NCI-H748 (cell line): ENCODE data around the gene AFAP1.

Experiments
- DNase-seq: peaks from one replicate; lab custom pipeline; 2025; ENCODE audit not compliant: unreplicated experiment; lab: John Stamatoyannopoulos, UW

AFAP1 gene

DNA sequence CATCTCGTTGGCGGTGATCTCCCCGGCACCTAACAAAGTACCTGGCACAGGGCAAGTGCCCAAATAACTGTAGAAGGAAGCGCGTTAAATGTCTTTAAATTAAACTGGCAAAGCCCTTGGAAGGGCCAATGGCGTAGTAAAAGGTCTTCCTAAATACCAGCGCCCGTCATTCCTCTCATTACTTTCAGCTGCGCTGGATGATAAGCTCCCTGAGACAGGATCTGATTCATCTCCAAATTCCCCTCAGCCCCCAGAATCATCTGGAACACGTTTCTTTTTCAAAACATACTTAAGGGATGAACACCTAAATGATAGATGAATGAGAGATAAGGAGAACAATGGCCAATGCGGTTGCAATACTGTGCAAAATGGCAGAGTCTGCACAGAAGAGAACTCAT lies 95.1 kb downstream of the AFAP1 start:
- no peak for DNase-seq

DNA sequence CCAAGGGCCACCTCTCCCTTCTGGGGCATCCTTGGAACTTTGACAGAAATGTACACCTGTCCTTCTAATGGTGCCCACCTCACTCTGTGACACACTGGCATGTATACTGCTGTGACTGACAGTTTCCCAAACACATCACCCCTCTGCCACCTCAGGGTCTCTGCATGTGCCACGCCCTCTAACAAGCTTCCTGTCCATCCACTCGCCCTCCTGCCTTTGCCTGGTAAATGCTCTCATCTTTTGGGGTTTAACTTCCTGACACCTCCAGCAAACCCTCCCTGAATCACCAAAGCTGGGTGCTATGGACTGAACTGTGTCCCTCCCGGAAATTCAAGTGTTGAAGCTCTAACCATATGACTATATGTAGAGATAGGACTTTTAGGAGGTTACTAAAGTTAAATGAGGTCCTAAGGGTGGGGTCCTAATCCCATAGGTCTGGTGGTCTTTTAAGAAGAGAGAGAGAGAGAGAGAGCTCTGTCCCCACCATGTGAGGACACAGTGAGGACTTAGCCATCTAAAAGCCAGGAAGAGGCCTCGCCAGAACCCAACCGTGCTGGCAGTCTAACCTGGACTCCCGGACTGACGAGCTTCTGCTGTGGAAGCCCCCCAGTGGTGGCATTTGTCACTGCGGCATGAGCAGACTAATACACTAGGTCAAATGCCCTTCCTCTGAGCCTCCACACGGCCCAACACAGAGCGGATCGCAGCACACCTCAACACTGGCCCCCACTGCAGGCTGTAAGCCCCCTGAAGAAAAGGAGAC lies 95.6 kb downstream of the AFAP1 start:
- peak; percentile 53 for DNase-seq

DNA sequence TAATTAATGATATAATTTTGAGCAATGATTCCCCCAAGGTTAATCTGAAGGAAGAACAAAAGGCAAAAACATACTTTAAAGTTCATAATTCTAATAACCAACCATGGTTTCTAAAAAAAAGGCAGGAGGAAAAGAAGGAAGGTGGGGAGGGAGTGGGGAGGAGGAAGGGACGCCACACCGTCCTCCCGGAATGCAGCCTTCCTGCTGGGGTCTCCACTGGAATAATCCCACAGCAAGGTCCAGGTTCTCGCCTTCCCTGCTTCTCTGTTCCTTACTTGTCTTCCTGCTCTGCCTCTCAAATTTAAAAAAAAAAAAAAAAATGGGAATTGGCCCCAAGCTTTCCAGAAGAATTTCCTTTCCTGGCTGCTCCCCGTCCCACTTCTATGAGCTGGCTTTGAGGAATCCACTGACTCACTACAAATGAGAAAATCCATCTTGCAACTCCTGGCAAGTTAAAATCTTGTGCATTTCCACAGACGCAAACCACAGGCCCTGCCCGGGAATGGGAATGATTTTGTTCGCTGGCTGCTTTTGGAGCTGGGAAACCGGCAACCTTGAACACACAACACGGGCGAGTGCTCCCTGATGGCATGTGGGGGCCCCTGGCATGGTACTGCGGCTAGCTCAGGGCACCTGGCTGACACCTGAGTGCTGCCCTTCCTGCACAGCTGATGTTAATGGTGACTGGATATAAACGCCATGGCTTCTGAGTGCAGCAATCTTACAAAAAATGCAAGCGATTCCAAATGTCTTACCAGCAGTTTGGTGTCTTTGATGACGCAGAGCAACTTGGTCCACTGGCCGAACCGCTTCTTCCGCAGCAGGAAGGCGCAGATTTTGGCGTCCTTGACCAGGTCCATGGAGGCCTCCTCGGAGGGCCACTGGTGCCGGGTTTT lies 97.0 kb downstream of the AFAP1 start:
- DNase-seq: no peak

DNA sequence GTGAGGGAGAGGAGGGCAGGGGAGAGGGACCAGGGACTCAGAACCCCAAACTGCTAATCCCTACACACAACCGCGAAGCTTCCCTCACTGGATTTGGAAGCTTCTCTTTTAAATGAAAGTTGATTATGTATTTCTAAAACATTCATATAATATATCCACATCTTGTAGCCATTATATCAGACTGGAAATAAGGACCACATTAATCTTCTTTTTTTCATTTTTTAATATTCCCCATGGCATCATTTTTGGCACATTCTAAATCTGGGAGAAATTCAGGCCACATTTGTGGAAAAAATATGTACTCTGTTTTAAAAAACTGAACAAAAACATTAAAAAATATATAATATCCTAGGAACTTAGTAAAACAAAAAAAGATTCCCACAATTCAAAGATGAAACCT lies 97.8 kb downstream of the AFAP1 start:
- no peak for DNase-seq

DNA sequence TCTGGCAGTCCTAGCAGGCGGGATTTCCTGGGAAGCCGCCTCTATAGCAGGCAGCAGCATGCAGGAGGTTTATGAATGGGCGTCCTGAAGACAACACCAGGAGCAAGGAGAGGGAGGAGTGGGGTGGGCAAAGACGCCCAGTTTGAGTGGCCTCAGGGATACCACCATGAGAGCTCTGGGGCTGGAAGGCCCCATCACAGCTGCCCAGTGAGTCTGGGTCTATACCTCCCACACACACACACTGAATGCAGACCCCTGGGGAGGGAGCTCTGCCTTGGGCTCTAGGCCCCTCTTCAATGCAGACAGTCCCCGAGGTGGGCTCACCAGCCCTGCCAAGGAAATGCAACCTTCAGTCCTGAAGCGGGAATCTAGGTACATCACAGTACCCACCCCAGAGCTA lies 98.6 kb downstream of the AFAP1 start:
- DNase-seq: no peak

DNA sequence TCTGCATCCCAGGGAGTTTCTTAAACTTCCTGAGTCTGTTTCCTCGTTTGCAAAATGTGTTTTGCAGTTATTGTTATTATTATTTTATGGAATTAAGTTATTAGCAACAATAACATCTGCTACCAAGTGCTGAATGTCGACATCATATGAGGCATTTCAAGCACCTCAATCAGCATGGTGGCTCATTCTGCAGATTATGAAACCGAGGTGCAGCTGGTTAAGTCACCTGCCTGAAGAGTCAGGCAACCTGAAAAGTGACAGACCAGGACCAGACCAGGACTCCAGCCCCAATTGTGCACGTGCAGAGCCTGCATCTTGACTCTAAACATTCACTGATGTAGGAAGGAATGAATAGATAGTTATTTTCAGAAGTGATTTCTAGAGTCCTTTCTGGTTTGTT lies 99.8 kb downstream of the AFAP1 start:
- no peak for DNase-seq

DNA sequence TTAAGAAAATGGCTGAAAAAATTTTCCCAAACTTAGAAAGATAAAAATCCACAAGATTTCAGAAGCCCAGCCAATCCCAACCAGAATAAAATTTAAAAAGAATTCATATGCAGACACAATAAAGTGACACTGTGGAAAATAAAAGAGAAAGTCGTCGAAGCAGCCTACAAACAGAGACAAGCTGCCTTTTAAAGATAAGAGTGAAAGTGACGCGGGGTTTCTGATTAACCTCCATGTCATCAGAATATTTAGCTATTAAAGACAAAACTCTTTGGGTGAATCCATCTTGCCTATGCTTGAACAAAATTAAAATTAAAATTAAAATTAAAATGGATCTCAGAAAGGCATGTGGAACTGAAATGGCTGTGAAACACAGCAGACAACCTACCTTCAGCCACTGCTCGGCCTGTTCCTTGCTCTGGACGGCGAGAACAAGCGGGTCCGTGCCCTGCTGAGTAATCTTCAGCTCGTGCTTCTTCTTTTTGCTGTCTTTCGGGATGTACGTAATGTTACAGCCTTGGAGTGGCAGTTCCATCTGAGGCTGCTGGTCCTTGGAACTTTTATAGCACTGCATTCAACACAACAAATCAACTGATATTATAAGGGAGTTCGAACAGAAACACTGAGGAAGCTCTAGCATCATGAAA lies 101.4 kb downstream of the AFAP1 start:
- no peak for DNase-seq

DNA sequence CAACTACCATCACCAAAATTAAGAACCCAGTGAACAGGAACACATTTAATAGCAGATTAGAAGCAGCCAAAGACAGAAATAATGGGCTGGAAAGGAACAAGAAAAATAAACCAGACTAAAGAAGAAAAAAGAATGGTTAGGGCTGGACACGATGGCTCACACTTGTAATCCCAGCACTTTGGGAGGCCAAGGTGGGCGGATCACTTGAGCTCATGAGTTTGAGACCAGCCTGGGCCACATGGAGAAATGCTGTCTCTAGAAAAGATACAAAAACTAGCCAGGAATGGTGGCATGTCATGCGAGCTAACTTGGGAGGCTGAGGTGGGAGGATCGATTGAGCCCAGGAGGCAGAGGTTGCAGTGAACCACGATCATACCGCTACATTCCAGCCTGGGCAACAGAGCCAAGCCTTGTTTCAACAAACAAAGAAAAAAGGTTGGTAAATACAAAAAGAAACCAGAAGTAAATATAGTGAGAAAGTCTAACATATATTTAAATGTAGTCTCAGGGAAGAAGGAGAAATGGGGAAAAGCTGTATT lies 102.0 kb downstream of the AFAP1 start:
- DNase-seq: no peak

DNA sequence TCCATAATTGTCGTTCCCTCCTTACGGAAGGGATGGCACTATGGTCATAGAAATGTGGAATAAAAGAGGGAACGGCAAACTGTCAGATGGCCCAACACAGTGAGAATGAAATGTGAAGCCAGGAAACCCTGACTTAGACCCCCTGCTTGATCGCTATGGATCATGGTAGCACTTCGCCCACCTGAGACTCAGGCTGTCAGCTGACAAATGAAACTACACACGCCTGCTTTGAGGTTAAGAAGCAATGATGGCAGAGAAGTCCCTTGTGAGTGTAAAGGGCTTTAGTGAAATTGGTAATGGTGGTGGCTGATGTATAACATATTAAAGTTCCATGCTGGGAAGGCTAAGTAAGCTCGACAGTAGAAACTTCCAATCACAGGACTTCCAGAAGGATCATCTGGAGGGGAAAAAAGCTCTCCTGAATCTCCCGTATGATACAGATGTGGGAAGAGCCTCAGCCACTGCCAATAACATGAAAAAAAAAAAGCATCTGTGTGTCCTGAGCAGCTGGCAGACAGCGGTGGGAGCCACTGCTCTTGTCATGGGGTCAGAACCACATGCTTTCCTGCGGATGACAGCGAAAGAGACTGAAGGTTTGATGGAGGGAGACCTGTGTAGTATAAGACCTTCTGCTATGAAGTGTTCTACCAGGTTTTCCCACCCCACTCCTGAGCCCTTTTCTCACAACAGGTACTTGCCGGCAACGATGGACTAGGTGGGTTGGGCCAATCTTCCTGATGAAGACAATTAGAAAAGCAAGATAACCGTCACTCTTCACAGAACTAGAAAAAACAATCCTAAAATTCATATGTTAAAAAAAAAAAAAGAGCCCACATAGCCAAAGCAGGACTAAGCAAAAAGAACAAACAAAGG lies 107.6 kb downstream of the AFAP1 start:
- peak; percentile 14 for DNase-seq

DNA sequence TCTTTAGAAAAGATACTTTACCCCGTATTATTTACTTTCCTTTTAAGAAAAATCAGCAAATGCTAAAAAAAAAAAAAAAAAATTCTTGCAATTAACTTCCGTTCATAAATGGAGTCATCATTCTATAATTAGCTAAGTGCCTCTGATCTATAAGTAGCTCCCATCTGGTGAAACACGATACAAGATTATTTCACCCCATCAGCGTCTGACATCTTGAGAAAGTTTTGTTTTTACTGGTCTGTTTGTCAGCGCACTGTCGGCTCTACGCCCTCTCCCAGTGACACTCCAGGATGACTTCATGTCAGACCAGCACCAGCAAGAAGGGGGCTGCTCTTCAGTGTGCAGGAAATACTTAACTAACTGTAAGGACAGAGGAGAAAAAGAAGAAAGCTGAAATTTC lies 108.3 kb downstream of the AFAP1 start:
- no peak for DNase-seq

DNA sequence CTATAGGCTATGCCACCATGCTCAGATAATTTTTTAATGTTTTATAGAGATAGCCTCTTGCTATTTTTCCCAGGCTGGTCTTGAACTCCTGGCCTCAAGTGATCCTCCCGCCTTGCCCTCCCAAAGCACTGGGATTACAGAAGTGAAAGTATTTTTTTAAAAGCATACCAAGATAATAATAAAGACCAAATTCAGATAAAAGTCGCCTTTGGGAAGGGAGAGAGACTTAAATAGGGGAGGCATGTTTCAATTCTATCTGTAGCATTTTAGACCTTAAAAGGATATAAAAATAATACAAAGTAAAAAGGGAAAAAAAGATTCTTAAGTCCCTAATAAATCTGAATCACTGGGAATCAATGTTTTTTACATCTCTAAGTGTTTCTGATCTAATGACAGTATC lies 108.9 kb downstream of the AFAP1 start:
- no peak for DNase-seq

DNA sequence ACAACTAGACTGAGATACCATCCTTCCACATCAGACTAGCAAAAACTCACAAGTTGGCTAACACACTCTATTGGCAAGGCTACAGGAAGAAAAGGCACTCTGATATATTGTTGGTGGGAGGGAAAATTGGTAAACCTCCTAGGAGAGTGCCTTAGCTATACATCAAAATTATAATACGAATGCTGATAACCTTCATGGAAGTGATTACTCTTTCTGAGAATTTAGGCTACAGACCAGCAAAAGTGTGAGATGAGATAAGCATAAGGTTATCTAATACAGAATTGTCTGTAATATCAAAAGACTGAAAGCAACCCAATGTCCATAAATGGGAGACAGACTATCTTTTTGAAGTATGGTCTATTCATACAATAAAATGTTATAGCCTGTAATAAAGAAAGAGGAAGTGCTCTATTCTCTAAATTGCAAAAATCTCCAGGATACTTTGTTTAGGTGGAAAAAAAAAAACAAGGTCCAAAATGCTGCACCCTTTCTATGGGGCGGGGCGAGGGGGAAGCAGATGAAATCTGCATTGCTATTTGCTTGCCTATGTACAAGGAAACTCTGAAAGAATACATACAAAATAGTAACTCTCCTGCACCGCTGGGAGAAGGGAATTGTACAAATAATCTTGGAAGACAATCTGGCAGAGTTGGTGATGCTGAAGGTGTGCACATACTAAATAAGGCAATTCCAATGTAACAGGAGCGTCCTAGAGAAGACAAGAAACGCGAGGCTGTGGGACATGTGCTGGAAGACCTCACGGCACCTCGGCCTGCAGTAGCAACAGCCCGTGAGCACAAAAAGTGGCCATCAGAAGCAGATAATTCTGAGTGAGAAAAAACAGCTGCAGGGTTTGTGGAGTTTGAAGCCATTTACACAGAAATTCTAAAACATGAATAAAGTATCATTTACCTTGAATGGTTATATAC lies 109.7 kb downstream of the AFAP1 start:
- DNase-seq: no peak

DNA sequence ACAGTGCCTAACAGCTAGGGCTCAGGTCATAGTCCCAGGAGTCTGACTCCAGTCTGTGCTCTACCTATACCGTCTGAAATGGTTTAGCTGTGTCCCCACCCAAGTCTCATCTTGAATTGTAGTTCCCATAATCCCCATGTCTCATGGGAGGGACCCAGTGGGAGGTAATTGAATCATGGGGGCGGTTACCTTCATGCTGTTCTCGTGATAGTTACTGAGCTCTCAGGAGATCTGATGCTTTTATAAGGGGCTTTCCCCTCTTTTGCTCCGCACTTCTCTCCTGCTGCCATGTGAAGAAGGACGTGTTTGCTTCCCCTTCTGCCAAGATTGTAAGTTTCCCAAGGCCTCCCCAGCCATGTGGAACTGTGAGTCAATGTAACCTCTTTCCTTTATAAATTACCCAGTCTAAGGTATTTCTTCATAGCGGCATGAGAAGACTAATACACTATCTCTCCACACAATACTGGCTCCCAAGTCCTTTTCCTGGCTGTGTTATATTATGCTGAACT lies 110.8 kb downstream of the AFAP1 start:
- no peak for DNase-seq

DNA sequence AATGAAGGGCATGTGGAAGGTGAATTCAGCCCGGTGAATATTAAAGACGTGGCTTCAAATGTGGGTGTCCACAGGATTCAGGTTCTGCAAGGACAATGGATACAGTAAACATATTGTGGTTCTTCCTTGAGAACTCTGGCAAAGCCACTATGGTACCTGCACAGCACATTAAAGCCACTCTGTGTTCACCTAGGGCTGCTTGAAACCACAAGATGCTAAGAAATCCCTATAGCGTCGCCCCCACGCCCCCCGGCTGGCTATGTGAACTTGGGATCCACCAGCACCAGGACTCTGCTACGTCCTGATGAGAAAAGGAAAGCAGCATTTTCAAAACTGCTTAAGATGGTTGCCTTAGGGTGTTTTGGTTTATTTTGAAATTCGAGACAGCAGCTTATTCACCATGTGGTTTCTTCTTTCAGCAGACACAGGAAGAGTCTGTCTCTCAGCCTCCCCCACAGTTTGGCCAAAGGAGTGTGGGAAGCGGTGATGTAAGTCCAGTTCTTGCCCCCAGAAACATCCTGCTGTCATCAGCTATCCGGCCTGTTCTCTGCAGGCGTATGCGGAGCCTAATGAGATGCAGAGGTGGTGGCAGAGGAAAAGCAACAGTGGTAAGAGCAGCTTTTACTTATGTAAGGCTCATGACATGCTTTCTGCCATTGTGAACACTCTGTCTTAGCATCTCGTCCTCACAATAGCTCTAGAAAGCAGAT lies 111.5 kb downstream of the AFAP1 start:
- no peak for DNase-seq

DNA sequence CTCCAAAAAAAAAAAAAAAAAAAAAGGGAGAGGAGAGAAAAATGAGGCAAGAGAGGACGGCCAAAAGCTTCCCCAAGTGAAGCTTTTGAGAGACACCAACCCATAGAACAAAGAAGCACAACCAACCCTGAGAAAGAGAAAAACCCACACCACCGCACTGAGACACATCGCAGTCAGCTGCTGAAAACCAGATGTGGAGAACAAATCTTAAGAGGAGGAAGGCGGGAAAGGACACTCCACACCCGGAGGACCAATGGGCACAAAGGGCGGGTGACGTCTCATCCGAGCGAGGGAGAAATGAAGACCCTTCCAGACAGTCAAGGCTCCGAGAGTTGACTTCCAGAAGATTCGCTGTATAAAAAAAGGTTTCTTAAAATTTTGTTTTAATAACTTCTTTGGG lies 112.1 kb downstream of the AFAP1 start:
- no peak for DNase-seq

DNA sequence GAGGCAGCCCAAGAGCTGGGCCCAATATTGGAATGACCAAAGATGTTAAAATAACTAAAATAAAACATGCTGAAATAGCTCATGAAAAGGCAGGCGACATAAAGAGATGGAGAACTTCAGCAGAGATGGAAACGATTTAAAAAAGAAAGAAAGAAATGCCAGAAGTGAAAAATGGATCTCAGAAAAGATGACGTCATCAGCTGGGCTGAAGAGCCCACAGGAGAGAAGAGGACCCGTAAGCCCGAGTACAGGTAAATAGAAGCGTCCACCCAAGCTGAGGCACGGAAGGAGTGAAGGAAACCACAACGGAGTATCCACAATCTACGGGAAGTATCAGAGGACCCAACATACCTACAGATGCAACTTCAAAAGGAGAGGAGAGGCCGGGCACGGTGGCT lies 112.8 kb downstream of the AFAP1 start:
- DNase-seq: no peak

DNA sequence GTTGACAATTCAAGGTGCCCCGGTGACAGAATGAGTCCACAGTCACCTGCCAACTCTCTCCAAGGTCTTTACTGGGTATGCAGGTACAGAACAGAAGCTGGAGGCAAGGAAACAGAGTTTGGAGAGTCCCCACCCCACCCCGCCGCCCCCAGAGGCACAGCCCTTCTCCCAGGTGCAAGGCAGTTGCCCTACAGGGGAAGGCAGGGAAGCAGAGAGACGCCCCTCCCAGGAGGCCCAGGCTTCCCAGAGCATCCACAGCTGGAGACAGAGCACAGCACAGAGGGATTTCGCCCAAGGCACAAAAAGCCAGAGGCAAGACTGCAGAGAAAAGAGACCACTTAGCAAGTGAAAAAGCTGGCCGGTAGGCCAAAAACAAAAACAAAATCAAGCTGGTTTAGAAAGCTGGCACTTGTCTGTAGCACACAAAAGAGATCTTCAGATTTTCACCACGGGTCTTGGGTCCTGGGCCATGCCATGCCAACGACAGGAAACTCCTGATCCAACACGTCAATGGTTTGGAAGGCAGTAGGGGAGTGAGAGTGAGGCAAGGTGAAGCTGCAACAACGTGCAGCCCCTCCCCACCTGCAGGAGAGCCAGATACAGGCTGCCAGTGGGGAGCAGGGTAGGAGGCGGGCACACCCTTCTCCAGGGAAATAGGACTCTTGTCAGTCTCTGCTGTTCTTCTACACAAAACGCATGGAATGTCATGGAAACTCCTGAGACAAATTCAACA lies 113.3 kb downstream of the AFAP1 start:
- DNase-seq: no peak

DNA sequence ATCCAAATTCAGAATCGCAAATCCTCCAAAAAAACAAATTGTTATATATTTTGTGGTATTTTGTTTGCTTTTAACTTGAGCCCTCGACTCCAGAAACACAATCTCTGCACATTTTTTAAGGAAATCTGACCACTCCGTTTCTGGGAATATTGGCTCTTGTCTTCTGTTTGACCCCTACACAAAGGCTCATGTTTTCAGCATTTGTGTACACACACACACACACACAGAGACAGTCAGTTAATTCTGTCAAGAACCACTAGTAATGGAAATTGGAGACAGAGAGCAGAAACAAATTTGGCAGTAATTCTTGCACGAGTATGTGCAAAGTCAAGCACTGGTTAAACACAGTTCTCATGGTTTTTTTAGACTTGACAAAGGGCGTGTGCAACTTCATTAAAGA lies 115.4 kb downstream of the AFAP1 start:
- no peak for DNase-seq
